ENCODE results near the gene IL17RD.

The IL17RD gene

DNA sequence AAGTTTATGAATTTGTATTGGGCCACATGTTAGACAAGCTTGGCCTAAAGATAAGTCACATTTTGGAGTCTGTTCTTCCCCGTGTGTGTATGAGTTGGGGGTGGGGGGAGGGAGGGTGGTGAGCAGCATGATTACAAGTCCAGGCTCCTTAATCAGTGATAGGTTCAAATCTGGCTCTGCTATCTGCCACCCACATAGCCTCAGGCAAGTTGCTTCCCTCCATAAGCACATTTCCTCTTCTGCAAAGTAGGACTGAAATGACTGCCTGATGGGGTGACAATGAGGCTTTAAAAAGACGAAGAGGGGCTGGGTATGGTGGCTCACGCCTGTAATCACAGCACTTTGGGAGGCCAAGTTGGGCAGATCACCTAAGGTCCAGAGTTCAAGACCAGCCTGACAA is 105.7 kb downstream of the IL17RD start:
- no peak overlapping the region for H3K4me3 ChIP-seq (ENCODE audit: low read length)
- H3K4me1 ChIP-seq (ENCODE audit: control insufficient read depth, insufficient read depth, low read length): peaks cover 9% of the 10 kb centered on the region
- H3K9me3 ChIP-seq (replicated peaks; ENCODE audit: low read length): no peaks in the 10 kb centered on the region
- no peak overlapping the region for H3K4me2 ChIP-seq (ENCODE audit: low read length)
- H3K36me3 ChIP-seq (ENCODE audit: insufficient read depth, low read length): no peaks in the 10 kb centered on the region
- H3K27me3 ChIP-seq (ENCODE audit: control insufficient read depth, insufficient read depth, low read length): no peaks in the 10 kb centered on the region
- no peak overlapping the region for H3K9ac ChIP-seq (ENCODE audit: low read depth, low read length)

DNA sequence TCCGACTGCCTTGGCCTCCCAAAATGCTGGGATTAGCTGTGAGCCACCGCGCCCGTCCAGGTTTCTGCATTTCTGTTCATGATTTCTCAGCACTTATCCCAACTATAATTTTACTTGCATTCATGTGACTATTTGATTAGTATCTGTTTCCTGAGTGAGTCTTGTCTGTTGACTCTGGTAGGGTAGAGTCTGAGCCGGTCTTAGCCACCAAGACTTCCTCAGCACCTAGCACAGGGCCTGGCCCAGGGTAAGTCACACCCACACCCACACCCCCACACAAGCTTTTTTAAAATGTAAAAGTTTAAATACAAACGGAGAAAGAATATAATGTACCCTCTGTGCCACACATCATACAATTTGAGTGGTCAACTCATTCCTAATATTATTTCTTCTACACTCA is 107.8 kb downstream of the IL17RD start:
- Histone ChIP-seq H3K4me2 (ENCODE audit: low read length) (no peak overlapping the region), H3K36me3 (ENCODE audit: insufficient read depth, low read length) (no peaks in the 10 kb centered on the region), H3K4me1 (ENCODE audit: control insufficient read depth, insufficient read depth, low read length) (peaks cover 9% of the 10 kb centered on the region), H3K9me3 (replicated peaks; ENCODE audit: low read length) (no peaks in the 10 kb centered on the region), H3K27me3 (ENCODE audit: control insufficient read depth, insufficient read depth, low read length) (peaks cover 5% of the 10 kb centered on the region), H3K4me3 (ENCODE audit: low read length) (no peak overlapping the region), H3K9ac (ENCODE audit: low read depth, low read length) (no peak overlapping the region)

DNA sequence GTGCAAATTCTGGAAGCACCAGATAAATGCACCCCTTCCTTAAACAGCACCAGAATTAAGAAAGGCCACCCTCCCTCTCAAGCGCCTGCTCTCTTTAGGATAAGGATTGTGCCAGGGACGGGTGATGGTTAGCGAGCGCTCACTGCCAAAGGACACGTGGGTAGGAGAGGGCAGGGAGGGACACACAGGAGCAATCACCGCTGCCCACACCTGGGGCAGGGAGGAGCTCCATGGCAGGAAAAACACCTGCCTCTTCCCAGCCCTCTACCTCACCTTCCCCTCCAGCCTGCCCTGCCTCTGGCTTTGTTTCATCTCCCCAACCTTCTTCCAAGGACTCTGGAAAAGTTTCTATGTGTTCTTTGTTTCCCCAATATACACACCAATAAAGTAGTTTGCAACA is 112.0 kb downstream of the IL17RD start:
- H3K4me3 ChIP-seq (ENCODE audit: low read length): no peak overlapping the region
- peaks cover 10% of the 10 kb centered on the region for H3K27me3 ChIP-seq (ENCODE audit: control insufficient read depth, insufficient read depth, low read length)
- no peaks in the 10 kb centered on the region for H3K4me1 ChIP-seq (ENCODE audit: control insufficient read depth, insufficient read depth, low read length)
- no peaks in the 10 kb centered on the region for H3K36me3 ChIP-seq (ENCODE audit: insufficient read depth, low read length)
- no peak overlapping the region for H3K4me2 ChIP-seq (ENCODE audit: low read length)
- H3K9ac ChIP-seq (ENCODE audit: low read depth, low read length): no peak overlapping the region
- H3K9me3 ChIP-seq (replicated peaks; ENCODE audit: low read length): no peaks in the 10 kb centered on the region

DNA sequence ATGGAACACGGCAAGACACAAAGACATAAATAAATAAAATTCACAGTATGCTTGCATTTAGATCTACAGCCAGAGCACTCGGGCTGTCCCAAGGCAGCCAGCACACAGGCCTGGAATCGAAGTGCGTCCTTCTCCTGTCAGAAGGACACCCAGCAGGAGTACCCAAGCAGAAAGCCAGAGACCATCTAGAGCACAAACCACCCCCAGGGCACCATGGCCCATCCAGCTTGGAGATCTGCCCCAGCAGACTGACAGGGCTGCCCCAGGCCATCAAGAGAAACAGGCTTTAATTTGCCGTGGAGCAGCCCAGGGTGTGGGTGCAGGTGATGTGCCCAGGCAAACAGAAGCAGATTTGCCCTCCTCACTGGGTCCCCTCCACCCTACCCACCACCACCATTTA is 112.5 kb downstream of the IL17RD start:
- no peak overlapping the region for H3K4me3 ChIP-seq (ENCODE audit: low read length)
- H3K9me3 ChIP-seq (replicated peaks; ENCODE audit: low read length): no peaks in the 10 kb centered on the region
- H3K4me1 ChIP-seq (ENCODE audit: control insufficient read depth, insufficient read depth, low read length): no peaks in the 10 kb centered on the region
- H3K36me3 ChIP-seq (ENCODE audit: insufficient read depth, low read length): no peaks in the 10 kb centered on the region
- H3K4me2 ChIP-seq (ENCODE audit: low read length): no peak overlapping the region
- no peak overlapping the region for H3K9ac ChIP-seq (ENCODE audit: low read depth, low read length)
- peaks cover 10% of the 10 kb centered on the region for H3K27me3 ChIP-seq (ENCODE audit: control insufficient read depth, insufficient read depth, low read length)

DNA sequence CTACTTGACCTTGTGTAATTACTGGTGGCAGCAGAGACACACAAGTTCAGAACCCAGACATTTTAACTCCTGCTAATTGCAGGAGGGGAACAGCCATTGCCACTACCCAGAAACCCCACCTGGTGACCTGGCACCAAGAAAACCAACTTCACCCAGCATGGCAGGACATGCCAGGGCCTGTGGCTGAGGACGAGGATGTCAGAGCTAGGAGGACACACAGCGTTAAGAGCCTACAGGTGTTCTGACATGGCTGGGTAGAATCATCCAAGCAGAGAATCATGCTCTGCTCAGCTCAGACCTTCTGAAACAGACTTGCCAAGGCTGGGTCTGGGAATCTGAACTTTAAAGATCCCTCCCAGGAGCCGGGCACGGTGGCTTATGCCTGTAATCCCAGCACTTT is 116.4 kb downstream of the IL17RD start:
- Histone ChIP-seq H3K27me3 (ENCODE audit: control insufficient read depth, insufficient read depth, low read length) (peaks cover 13% of the 10 kb centered on the region), H3K4me1 (ENCODE audit: control insufficient read depth, insufficient read depth, low read length) (no peaks in the 10 kb centered on the region), H3K36me3 (ENCODE audit: insufficient read depth, low read length) (no peaks in the 10 kb centered on the region), H3K4me2 (ENCODE audit: low read length) (no peak overlapping the region), H3K9ac (ENCODE audit: low read depth, low read length) (no peak overlapping the region), H3K9me3 (replicated peaks; ENCODE audit: low read length) (no peaks in the 10 kb centered on the region), H3K4me3 (ENCODE audit: low read length) (no peak overlapping the region)

DNA sequence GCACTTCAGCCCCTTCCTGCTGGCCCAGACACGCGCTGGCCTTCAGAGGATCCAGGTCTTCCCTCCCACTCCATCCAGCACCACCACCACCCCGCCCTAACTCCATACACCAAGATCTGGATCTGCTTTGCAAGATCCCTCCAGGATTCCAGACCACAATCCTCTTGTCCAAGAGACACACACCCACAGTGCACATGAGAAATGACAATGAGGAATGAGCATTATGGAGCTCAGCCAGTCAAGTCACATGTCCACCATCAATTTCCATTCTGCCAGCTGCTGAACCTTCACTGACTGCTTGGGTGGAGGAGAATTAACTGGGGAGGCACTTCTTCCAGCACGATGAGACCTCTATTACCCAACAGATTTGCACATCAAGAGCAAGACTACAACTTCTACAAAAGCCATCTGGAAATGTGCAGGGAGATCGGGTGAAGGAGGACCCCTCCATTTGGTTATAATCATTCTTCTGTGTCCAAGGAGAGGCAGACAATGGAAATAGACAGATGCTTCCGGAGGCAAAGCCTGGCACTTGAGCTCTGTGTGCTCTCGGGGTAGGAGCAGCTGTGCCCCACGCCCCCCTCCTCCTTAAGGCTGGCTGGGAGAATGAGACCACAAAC is 117.0 kb downstream of the IL17RD start:
- H3K4me1 ChIP-seq (ENCODE audit: control insufficient read depth, insufficient read depth, low read length): no peaks in the 10 kb centered on the region
- no peaks in the 10 kb centered on the region for H3K9me3 ChIP-seq (replicated peaks; ENCODE audit: low read length)
- H3K4me2 ChIP-seq (ENCODE audit: low read length): no peak overlapping the region
- no peak overlapping the region for H3K4me3 ChIP-seq (ENCODE audit: low read length)
- no peak overlapping the region for H3K9ac ChIP-seq (ENCODE audit: low read depth, low read length)
- H3K27me3 ChIP-seq (ENCODE audit: control insufficient read depth, insufficient read depth, low read length): peaks cover 13% of the 10 kb centered on the region
- H3K36me3 ChIP-seq (ENCODE audit: insufficient read depth, low read length): no peaks in the 10 kb centered on the region

DNA sequence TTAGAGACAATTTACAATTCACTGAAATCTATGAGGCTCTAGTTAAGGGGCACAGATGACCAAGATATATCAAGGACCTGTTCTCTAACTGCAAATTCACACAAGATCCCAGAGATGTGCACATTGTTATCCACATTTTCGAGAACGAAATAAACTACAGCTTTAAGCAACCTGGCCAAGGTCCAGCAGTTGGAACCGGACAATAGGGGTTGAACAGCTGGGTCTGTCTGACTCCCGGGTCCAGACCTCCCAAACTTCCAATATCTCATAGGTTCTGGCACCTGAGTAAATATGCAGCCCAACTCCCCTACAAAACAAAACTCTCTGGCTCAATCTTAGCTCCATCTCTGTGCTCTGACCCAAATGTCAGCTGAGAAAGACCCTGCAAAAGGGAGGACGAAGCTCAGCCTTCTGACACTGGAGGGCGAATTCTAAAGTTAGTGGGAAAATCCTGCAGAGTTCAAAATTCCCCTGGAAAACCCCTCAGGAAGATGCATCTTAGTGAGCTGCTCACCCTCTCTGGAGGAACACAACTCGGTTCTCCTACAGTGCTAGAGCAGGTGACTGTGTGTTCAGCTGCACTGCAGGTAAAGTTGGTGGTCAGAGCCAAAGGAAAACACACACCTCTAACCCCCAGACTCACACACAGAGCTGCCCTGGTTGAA is 118.9 kb downstream of the IL17RD start:
- no peaks in the 10 kb centered on the region for H3K4me1 ChIP-seq (ENCODE audit: control insufficient read depth, insufficient read depth, low read length)
- no peak overlapping the region for H3K4me3 ChIP-seq (ENCODE audit: low read length)
- H3K4me2 ChIP-seq (ENCODE audit: low read length): no peak overlapping the region
- H3K9me3 ChIP-seq (replicated peaks; ENCODE audit: low read length): no peaks in the 10 kb centered on the region
- H3K9ac ChIP-seq (ENCODE audit: low read depth, low read length): no peak overlapping the region
- no peaks in the 10 kb centered on the region for H3K36me3 ChIP-seq (ENCODE audit: insufficient read depth, low read length)
- peaks cover 17% of the 10 kb centered on the region for H3K27me3 ChIP-seq (ENCODE audit: control insufficient read depth, insufficient read depth, low read length)

DNA sequence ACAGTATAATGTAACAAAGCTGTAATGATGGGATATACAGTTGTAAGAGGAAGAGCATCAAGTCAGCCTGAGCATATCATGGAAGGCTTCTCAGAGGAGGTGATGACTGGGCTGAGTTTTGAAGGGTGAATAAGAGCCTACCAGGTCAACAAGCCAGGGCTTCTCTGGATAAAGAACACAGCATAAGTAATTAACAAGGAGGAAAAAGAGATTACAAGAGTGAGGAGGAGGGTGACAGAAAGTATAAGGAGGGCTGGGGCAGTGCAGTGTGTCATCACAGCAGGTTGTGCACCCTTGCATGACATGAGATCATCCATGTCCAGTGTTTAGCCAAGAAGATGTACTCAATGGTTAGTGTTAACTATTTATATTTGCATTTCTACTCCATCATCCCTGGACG is 121.6 kb downstream of the IL17RD start:
- no peaks in the 10 kb centered on the region for H3K4me1 ChIP-seq (ENCODE audit: control insufficient read depth, insufficient read depth, low read length)
- no peaks in the 10 kb centered on the region for H3K9me3 ChIP-seq (replicated peaks; ENCODE audit: low read length)
- no peaks in the 10 kb centered on the region for H3K36me3 ChIP-seq (ENCODE audit: insufficient read depth, low read length)
- peaks cover 25% of the 10 kb centered on the region for H3K27me3 ChIP-seq (ENCODE audit: control insufficient read depth, insufficient read depth, low read length)
- no peak overlapping the region for H3K9ac ChIP-seq (ENCODE audit: low read depth, low read length)
- no peak overlapping the region for H3K4me2 ChIP-seq (ENCODE audit: low read length)
- H3K4me3 ChIP-seq (ENCODE audit: low read length): no peak overlapping the region

DNA sequence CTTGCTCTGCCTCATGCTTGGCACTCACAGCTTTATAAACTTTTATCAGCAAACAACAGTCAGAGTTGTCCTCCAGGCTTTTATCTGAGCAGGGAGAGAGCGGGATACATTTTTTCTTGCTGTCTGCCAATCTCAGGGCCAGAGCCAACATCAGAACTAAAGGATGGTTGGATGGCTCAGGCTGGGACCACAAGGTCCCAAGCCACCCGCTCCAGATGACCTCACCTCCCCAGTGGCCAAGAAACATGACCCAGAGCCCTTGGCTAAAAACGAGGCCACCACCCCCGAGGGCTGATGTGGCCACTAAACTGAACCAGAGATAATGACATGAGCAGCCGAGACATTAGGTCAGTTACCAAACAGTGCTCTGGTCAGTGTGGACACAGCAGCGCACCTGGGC is 123.5 kb downstream of the IL17RD start:
- H3K4me2 ChIP-seq (ENCODE audit: low read length): no peak overlapping the region
- H3K4me1 ChIP-seq (ENCODE audit: control insufficient read depth, insufficient read depth, low read length): no peaks in the 10 kb centered on the region
- H3K9me3 ChIP-seq (replicated peaks; ENCODE audit: low read length): no peaks in the 10 kb centered on the region
- H3K9ac ChIP-seq (ENCODE audit: low read depth, low read length): no peak overlapping the region
- H3K27me3 ChIP-seq (ENCODE audit: control insufficient read depth, insufficient read depth, low read length): peaks cover 24% of the 10 kb centered on the region
- no peak overlapping the region for H3K4me3 ChIP-seq (ENCODE audit: low read length)
- H3K36me3 ChIP-seq (ENCODE audit: insufficient read depth, low read length): no peaks in the 10 kb centered on the region
